GM18502 (cell line): Measurements from ENCODE around the gene PHOX2A.

Experiments
- ATAC-seq: cut with Tn5 transposase; IDR thresholded peaks from one replicate; pipeline ENCODE4 v1.9.1; 2021; ENCODE audit warnings: mild to moderate bottlenecking; ENCODE audit not compliant: unreplicated experiment, poor library complexity

The PHOX2A gene

DNA sequence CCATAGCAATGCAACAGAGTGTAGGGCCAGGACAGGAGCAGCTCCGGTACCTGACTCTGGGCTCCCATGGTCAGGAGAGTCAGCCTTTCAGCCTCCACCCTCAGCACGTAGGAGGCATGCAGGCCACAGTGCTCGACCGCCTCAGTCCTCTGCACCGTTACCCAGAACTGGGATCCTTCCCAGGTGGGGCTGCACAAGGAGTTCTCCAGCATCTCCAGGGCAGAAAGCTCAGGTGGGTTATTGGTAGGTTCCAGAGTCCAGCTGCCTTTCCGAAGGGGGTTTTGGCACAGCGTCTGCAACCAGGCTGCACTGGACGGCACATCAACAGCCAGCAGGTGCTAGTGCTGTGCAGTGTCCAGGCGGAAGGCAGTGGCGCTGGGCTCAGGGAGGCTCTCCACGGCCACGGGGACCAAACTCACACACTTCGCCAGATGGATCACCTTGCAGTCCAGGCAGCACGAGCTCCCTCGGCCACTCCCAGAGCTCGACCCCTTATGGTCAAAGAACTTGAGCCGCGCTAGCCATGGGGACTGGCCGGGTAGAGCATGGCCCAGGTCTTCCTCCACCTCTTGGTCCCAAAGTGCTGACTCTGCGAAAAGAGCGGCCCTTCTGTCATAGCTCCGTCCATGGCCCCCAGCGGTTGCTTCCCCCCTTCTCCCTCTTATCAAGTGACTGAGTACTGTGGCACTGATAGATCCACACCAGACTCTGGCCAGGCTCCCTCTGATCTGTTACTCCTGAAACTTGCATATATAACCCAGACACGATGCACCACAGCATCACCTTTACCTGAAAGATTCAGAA is 6.9 kb upstream of the PHOX2A start:
- no peak for ATAC-seq

DNA sequence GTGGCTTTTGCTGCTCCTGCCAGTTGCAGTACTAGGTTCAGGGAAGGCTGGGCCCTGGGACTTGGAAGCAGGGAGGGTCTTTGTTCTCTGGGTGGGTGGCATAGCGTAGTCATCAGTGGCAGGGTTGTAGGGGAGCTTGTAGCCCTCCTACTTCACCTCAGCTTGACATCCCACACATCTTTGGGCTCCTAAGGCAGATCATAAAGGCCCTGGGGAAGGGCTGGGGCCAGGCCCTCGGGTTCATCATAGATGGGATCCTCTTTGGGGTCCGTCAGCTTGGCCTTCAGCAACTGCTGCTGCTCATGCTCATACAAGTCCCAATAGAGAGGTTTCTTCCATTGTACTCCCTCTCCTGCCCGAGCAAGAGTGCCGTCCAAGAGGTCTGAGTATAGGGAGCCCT is 6.0 kb upstream of the PHOX2A start:
- ATAC-seq: no peak

DNA sequence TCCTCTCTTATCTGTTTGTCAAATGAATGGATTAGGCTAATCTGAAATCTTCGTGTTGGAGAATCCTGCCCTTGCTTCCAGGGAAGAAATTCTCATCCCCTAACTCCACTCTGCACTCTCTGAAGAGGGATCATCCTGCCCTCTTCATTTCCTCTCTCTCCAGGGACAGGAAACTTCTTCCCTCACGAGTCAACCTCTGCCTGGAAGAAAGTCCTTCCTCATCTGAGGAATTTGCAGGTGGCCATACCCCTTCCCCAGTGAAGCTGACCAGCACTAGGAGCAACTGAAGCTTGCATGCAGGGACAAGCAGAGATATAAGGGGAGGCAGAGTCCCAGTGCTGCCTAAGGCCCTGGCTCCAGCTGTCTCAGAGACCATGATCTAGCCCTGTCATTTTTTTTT is 3.6 kb upstream of the PHOX2A start:
- ATAC-seq: no peak

DNA sequence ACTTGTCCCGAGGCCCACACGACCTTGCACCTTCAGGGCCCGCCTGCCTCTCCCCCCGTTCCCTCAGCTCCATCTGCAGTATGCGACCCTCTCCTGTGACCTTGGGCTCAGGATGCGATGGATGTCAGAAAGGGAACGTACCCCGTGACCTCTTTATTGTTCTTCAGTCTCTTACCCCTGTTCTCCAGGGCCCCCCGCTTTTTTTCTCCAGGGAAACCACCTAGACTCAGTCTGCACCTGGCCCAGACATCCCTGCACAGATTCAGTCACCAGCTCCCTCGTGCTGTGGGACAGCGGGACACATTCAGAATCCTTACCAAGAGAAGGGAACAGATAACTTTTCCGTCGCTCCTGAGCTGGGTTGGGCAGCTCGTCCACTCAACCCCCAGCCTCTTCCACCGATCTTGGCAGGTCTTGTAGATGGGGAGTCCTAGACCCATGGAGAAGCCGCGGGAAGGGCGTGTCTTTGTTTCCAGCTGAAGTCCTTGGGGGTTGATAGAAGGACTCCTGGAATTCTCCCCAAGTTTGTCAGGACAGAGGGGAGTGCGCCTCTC is 1.4 kb upstream of the PHOX2A start:
- ATAC-seq: no peak

DNA sequence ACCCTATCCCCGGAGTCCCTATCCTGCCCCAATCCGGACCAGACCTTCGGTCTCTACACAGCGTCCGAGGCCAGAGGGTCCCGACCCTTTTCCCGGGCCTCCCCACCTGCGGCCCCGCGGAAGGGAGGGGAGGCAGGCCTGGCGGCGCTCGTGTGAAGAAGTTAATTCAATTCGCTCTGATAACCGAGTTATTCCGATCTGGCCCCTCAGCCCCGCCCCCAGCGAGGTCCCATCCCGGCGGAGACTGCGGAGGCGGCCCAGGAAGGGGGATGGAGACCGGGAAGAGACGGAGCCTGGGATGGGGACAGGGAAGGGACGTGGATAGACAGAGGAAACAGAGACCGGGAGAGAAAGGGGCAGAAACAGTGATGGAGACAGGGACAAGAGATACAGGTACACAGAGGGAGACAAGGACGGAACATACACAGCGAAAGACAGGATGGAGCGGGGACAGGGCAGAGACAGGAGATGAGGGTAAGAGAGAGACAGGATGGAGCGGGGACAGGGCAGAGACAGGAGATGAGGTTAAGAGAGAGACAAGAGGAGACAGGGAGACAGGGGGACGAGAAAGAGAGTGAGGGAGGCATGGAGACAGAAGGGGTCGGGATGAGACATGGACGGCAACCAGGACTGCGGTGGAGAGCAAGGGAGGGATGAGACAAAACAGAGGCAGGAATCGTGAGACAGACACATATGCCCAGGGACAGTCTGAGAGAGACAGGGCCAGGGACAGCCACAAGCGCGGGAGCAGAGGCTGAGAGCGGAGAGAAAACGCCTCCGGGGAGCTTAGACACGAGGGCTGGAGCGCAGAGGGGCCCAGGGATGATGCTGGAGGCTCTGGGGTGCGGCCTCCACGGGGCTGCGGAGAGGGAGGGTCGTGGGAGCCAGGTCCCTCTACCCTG is 636 bp upstream of the PHOX2A start:
- no peak for ATAC-seq

DNA sequence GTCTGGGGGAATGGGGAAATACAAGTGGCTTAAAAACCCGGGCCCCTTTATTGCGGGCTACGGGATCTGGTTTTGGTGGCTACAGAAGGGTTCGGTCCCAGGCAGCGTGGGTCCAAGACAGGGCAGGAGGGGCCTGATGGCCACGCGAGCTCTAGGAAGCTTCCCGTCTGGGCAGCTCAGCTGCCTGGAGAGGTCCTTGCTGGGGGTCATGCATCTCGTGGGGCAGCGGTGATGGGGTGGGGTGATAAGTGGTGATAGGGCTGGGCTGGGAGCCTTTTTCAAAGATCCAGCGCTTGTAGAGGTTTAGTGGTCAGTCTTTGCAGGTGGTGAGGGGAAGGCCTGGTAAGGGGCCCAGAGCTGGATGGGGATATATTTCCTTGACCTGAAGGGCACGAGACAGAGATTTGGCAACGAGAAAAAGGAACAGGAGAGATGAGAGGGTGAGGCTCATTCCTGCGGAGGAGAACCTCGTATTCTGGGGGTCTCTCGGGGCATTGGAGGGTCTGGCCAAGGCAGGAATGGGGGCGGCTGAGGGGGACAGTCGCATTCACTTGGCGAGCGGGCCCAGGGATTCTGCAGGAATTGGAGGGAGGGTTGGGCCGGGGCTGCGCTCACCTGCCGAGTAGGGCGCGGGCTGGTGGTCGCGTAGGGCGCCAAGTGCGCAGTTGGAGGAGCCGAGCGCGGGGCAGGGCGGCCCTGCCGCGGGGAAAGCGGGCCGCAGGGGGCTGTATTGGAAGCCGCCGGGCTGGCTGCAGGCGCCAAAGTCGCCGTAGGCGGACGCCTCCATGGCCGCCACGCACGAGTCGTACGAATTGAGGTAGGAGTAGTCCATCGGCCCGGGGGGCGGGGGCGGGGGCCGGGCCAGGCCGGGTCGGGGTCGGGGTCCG is 560 bp downstream of the PHOX2A start:
- ATAC-seq: no peak

DNA sequence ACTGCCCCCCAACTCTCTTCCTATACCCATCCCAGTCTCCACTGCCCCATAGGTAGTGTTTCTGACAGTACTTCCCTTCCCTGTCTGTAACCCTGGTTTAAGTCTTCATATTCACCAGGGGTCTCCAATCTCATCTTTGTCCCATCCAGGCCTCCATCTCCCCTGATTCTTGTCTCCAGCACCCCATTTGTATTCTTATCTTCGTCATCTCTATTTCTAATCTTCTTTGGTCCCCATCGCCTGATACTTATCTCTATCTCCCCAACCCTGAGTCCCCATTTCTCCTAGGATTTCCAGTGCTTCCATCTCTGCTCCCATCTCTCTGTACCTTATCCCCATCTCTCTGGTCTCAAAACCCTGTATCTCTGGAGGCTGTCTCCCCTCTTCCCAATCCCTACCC is 1.8 kb downstream of the PHOX2A start:
- ATAC-seq: no peak

DNA sequence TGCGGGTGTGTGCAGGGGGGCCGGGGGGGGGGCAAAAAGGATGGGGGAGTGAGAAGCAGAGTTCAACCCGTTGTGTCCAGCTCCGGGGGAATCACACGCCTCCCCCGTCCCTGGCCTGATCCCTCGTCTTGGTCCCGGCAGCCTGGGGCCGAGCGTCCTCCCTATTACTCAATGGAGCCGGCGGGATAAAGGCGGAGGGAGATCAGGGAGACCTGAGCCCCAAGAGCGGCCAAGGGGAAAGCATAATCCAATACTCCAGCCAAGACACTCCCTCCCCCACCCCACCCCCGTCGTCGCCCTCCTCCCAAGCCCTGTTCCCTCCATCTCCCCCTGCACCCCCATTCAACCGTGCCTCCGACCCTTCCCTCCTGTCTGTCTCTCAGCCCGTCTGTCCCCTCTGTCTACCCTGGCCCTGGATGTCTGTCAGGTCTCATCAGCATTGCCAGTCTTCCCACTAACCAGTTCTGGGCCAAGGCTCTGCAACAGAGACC is 2.6 kb downstream of the PHOX2A start:
- no peak for ATAC-seq

DNA sequence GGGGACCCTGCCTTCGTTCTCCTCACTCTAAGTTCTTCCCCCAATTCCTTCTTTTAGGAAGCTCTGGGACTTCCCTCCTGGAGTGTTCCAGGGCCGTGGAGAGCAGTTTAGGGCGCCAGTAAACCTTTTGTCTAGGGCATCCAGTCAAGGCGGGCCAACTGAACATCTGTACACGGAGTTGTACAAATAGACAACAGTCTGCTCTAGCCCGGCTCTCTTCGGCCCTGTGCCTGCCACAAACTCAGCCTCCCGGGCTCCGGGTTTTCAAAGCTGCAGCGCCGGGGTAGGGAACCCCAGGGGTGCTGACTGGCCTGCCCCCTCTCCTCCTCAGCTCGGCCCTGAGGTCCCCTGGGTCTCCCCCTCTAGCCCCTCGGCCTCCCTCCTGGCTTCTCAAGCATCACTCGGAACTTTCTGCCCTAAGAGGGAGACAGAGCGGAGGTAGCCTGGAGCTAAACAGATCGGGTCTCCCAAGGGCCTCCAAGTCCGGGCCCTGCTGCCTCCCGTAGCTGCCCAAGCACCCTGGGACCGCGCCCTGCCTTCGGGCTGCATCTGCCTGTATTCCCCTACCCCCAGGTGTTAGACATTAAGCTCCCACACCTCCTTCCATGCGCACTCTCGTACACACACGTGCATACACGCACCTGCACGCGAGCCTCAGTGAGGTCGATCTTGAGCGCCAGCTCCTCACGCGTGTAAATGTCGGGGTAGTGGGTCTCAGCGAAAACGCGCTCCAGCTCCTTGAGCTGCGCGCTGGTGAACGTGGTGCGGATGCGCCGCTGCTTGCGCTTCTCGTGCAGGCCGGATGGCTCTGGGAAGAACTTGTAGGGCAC is 3.3 kb downstream of the PHOX2A start:
- ATAC-seq: no peak

DNA sequence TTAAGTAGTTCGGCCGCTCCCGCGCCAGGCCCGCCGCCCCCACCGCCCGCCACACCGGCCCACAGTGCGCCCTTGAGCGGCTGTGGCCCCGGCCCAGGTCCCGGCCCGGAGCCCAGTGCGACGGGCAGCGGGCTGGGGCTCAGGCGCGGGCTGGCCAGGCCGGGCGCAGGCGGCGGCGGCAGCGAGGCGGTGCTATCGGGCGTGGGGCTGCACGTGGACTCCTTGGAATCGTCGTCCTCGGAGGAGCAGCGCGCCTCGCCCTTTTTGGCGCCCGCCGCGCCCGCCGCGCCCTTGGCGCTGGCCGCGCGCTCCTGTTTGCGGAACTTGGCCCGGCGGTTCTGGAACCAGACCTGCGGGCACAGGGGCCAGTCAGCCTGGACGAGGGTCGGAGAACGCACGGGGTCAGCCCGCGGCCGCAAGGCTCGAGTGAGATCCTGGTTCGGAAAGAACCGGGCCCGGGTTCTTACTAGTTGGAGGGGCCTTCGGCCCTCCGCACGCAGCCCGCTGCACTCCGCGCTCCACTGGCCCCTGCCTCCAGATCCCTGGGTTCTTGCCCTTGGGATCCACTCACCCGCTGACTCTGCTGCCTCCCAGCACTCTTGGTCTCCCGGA is 4.0 kb downstream of the PHOX2A start:
- ATAC-seq: no peak

DNA sequence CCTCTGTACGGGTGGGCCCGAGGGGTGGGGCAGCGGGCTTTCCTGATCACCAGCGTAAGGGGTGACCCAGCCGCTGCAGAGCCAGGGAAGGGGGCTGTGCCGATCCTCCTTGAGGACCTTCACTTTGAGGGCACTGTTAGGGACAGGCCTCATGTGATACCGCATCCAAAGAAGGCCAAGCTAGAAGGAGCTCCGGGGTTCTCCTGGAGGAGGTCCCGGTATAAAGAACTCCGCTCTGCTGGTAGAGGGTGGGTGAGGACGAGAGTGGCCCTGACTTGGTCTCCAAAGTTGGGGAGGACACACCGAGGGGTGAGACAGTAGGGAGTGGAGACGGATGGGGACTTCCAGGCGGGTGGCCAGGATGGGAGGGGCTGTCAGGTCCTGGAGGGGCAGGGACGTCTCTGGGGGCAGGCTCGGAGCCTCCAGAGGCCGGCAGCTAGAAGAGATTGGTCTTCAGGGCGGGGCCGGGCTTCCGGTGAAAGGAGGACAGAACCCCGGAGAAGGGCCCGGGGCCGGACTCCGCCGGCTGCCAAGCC is 4.6 kb downstream of the PHOX2A start:
- ATAC-seq: no peak

DNA sequence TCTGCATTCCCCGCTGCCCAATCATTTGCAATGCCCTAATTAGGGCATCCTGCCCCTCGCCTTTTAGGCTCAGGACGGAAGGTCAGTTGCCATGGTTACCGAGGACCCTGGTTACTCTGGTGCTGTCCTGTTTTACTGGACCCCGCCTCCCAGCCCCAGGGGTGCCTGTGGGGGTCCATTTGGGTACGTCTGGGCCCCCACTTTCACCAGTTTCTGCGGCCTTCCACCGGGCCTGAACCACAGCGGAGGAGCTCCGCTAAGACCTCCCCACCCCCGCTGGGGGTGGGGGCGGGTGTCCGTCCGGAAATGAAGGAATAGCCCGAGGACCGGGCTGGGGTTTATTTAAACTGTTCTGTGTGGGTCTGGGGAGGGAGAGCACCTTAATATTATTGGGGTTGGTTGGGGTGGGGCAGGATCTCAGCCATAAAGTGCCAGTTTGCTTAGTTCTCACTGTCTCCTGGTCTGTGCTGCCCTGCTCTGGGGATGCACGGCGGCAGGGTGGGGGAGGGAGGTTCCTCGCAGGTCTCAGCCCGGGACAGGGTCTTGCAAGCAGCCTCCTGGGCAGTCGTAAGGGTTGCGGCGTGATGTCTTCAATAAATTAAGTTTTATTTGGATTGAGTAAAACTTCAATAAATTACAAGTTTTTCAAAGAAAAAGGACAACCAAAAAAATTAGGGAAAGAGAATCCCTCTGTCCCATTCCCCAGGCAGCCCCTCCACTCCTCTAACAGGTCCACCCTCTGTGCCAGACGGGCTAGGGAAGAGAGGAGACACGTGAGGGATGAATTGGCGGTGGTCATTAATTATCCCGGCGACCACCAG is 5.3 kb downstream of the PHOX2A start:
- no peak for ATAC-seq

DNA sequence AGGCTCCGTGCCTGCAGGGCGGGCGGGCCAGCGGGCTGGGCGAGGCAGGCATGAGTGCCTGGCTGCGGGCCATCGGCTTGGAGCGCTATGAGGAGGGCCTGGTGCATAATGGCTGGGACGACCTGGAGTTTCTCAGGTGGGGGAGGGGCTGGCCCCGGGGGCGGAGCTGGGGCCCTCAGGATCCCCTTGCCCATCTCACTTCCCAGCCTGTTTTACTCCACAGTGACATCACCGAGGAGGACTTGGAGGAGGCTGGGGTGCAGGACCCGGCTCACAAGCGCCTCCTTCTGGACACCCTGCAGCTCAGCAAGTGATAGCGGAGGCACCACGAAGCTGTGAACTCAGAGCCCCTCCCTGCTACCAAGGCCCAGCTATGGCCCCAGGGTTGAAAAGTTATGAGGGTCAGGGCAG is 5.9 kb downstream of the PHOX2A start:
- ATAC-seq: no peak

DNA sequence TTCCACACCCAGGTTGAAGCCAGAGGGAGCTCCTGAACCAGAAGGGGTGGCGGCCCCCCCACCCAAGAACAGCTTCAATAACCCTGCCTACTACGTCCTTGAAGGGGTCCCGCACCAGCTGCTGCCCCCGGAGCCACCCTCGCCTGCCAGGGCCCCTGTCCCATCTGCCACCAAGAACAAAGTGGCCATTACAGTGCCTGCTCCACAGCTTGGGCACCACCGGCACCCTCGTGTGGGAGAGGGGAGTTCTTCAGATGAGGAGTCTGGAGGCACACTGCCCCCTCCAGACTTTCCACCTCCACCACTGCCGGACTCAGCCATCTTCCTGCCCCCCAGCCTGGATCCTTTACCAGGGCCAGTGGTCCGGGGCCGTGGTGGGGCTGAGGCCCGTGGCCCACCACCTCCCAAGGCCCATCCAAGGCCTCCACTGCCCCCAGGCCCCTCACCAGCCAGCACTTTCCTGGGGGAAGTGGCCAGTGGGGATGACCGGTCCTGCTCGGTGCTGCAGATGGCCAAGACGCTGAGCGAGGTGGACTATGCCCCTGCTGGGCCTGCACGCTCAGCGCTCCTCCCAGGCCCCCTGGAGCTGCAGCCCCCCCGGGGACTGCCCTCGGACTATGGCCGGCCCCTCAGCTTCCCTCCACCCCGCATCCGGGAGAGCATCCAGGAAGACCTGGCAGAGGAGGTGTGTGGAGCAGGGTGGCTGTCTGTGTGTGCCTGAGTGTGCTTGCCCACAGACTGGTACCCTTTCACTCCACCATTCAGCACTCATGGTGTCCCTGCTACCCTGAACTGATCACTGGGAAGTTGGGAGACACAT is 6.7 kb downstream of the PHOX2A start:
- no peak for ATAC-seq

DNA sequence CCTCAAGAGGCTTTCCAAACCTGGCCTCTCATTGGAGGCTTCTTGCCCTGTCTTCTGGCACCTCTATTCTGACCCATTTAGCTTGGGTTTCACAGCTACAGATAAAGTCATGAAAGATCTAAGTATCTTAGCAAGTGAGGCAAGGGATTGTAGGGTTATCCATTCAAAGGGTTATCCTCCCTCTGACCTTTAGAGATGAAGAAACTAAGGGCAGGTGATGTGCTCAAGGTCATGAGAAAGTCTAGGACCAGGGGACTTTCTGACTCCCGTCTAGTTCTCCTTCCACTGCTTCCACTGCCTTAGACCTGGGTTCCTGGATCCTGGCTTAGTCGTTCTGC is 7.2 kb downstream of the PHOX2A start:
- no peak for ATAC-seq

DNA sequence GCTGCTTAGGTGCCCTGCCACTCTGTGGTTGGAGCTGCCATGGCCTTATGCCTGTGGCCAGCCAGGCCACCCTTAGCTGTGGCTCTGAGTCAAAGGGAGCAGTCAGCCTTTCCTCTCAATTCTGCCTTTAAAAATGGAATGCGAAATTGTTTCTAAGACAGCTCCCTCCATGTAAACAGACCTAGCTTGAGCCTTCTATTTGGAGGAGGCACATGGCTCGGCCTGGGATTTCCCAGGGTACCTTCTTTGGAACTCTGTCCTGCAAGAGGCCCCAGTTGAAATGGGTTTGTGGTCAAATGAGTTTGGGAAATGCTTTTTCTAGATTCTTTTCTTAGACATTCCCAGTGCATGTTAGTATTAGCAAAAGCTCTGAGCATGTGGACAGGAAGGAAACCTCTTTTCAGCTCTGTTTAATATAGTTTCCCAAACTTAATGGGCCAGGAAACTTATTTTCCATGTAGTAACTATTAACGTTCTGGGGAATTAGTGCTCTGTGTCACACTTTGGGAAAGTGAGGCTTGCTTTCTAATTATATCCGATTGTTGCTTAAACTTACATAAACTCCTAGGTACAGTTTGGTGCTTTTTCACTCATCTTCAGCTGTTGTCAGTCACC is 7.8 kb downstream of the PHOX2A start:
- ATAC-seq: no peak
